ENCODE measurements around the gene DRD2.

Gene DRD2

DNA sequence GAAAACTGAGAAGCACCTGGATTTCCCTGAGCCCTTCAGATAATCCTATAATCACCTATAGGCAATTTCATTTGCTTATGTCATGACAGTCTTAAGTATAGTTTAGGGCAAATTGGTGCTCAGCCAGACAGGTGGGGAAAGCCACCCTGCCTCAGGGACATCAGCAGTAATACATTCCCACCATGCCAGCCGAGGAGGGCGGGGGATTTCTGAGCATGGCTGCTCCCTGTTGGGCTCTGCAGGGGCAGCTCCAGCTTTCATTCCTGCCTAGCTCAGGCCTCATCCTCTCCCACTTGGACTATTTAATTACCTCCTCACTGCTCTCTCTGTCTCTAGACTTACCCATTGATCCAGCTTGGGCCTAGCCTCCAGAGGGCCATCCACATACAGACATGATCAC is 9.0 kb upstream of the DRD2 start:
- DNase-seq (ENCODE audit: low read depth in 2 of 2): no peak

DNA sequence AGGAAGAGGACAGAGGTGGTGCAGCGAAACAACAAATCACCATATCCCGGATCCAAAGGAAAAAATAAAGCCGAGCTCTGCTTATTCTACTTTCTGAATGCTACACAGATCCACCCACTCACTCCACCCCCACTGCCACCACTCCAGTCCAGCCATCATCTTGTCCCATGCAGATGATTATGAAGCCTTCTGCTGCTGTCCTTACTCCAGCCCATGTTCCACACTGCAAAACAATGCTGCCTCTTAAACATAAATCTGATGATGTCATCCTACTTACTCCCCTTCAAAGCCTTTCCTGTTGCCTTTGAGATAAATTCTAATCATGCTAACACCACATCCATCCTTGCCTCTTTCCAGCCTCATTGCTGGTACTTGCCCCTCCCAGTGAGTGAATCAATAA is 6.5 kb upstream of the DRD2 start:
- no peak for DNase-seq (ENCODE audit: low read depth in 2 of 2)

DNA sequence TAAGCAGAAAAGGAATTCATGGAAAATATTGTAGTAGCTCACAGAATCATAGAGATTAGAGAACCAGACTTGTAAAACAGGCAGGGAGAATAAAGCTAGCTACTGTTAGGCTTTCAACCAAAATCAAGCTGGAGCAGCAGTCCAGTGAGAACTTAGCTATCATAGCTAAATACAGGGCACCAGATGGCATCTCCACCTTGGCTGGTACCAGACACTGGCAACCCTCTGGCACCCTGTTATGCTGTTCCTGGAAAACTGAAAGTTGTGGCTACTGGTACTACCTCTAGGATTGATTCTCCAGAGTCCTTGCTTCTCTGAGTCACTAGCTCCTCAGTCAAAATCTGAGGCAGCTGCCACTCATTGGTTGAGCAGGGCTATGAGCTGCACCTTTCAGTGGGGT is 6.0 kb upstream of the DRD2 start:
- no peak for DNase-seq (ENCODE audit: low read depth in 2 of 2)

DNA sequence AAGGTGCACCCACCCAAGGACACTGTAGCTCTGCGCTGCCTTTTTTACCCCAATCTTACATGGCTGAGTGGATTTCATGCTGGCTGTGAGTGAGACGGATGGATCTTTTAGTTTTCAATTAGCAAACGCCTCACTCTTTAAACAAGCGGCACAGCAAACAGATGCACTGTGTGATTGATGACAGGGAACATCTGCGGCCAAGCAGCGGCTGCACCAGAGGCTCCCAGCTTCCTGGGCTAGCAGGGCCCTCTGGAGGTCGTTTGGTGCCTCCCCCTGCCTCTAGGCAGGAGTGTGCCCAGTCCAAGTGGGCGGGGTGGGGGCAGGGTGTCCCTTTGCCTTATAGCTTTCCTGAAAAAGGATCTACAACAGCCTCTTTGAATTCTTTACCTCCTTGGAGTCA is 2.1 kb upstream of the DRD2 start:
- DNase-seq (ENCODE audit: low read depth in 2 of 2): no peak

DNA sequence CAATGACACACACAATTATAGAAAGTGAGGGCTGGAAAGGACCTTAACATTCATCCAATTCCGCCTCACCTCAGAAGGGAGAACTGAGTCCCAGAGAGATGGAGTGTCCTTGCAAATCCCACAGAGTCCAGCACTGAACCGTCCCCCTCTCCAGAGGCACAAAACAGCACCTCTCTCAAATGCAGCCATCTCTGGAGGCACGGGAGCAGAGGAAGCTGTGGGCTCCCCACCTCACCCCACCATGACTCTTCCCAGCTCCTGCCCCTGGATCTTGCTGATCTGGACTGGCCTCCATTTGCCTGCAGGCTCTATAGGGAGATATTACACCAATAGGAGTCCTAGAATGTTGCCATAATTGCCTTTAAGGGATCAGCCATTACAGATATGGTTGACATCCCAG is 1.4 kb upstream of the DRD2 start:
- DNase-seq (ENCODE audit: low read depth in 2 of 2): no peak

DNA sequence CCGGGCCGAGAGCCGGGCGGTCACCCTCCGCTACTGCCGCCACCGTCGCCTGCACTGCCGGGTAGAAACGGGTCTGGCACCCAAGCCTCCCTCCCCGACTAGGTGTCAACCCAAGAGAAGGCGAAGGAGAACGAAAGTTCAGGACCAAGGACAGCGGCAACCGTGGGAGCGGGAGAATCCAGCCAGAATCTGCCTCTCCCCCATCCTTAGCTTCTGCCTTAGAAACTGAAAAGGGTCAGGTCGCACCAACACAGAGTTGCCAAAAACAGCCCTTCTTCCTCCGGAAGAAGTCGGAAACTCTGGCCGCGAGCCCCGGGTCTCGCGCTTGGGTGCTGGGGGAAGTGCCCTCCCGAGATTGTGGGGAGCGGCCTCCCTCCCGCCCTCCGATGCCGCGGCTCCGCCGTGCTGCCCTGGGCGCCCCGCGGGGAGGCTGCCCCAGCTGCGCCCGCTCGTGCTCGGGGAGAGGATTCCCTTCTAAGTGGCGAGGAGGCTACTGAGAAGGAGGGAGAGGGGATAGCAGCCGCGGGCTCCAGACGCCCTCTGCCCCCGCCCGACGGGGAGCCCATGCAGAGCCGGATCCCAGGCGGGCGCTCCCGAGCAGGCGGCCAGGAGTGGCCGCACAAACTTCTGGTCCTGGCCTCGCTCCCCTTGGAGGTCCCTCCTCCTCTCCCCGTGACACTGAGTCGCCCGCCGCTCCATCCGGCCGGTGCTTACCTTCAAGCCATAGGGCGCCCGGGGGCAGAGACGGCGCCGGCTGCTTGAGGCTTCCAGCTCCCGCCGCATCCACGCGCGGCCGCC is 637 bp downstream of the DRD2 start:
- peak; percentile 33 to 57 for DNase-seq (ENCODE audit: low read depth in 2 of 2)

DNA sequence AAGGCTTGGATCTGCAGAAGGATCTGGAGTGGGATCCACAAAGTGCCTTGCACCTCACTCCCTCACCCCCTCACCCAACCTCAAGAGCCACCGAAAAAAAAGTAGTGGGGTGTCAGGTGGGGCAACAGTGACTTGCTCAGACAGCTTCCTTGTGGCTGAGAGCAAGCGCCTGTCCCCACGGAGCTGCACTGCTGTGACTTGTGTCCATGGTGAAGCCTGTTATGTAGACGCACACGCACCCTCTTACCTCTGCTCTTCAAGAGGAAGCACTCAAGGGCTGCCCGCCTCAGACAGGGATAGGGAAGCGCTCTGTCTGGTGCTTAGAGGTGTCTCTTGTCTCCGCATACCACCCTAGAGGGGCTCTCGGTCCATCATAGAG is 1.2 kb downstream of the DRD2 start:
- no peak for DNase-seq (ENCODE audit: low read depth in 2 of 2)

DNA sequence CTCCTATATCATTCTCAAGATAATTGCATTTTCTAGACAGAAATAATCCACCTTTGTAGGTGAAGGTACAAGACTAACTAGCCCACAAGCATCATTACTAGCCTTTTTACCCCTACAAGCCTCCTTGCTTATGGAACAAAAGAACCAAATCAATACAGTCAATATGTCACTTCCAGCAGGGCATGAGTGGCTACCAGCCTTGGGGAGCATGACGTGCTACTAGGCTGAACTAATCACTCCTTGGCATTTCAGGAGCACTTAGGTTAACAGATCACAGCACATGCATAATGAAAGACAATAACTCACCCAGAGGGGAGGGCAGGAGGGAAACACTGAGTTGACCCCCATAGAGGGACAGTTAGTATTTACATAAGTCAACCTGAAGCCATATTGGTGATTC is 2.7 kb downstream of the DRD2 start:
- DNase-seq (ENCODE audit: low read depth in 2 of 2): no peak

DNA sequence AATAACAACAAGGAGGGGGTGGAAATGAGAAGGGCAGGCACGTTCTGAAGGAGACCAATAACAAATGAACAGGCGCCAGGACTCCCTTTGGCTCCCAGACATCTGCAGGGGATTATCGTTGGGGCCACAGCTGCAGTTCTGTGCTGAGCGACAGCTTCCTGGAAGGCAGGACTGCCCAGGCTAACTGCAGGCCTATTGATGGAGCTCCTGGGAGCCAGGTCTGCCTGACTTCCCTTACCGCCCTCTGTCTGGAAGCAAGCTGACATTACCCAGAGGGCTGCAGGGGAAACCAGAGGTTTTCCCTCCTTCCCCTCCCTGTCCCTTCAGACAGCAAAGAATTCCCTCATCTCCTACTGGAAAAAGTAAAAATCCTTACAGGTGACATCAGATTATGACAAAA is 5.0 kb downstream of the DRD2 start:
- DNase-seq (ENCODE audit: low read depth in 2 of 2): no peak

DNA sequence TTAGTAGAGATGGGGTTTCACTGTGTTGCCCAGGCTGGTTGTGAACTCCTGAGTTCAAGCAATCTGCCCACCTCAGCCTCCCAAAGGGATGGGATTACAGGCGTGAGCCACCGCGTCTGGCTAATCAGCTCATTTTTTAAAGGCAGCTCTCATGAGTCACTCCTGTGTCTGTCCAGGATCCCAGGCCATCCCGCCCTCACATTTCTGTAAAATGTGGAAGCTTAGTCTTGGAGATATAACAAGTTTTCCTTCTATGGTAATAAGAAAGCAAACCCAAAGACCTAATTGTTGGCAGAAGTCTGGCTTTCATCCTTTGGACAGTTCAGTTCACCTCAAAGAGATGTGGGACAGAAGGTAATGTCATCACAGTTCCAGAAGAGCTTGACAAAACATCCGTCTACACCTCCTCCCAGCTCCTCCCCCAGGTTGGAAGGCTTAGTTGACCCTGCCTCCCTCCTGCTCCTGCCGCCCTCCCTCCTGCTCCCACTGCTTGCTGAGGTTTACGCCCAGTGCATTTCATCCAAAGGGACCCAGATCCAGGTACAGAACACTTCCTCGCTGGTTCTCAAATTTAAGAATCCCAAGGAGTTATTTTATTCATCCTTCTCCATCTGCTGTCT is 6.4 kb downstream of the DRD2 start:
- no peak for DNase-seq (ENCODE audit: low read depth in 2 of 2)

DNA sequence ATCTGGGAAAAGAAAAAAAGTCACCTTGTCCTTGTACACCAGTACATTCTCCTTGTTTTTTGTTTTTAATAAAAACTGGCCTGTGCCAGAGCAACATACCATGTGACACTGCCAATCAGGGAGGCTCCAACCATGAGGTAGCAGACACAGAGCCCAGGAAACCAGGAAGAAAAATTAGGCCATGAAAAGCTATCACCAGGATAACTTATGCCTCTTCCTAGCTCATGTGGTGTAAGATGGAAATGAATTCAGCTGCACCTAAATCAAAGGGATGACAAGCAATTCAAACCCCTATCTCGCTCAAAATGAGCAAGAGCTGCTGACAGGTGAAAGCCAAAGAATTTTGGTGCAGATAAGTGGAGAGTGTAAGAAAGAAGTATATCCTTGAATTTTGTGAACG is 7.7 kb downstream of the DRD2 start:
- no peak for DNase-seq (ENCODE audit: low read depth in 2 of 2)

DNA sequence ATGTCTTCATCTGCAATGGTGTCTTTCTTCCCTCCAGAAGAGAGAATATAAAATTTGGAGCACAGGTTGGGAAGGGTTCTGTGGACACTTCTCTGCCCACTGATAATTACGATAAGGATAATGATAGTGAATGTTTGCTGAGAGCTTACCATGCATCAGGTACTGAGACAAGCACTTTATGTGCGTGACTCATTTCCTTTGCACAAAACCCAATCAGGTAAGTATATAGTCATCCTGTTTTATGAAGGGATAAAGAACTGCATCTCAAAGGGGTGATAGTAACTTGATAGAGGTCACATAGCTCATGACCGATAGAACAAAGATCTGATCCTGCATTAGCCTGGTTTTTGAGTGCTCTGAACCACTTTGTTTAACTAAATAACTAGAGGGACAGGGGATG is 9.4 kb downstream of the DRD2 start:
- no peak for DNase-seq (ENCODE audit: low read depth in 2 of 2)

DNA sequence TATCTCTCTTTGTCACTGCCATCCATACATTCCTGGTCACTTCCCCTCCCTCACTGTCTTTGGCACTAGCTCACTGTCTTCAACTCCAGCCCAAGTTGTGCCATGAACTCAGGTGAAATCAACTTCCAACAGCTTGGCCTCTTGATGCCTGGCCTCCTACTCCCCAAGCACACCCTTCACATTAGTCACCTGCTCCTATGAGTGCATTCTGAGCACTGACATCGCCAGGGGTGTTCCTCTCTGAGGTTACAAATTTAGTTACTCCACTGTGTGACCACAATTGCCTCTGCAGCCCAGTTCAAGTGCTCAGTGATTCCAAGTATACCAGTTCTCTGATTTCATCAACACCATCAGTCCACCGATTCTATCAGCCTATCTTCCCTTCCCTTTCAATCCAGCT is 10.8 kb downstream of the DRD2 start:
- DNase-seq (ENCODE audit: low read depth in 2 of 2): no peak

DNA sequence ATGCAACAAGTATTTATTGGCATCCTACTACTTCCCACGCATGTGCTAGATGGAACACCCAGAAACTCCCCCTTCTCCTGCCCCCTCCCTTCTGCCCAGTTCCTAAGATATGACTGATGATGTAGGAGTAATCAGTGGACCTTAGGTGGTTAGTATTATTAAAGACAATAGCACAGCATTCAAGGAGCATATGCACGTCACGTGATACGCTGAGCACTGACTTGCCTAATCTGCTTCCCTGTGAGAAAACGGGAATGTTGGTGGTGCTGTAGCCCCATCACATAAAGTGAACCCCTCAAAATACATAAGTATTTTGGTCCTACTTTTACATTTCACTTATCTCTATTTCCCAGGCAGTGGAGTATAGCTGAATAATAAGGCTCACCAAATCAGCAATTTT is 12.4 kb downstream of the DRD2 start:
- no peak for DNase-seq (ENCODE audit: low read depth in 2 of 2)

DNA sequence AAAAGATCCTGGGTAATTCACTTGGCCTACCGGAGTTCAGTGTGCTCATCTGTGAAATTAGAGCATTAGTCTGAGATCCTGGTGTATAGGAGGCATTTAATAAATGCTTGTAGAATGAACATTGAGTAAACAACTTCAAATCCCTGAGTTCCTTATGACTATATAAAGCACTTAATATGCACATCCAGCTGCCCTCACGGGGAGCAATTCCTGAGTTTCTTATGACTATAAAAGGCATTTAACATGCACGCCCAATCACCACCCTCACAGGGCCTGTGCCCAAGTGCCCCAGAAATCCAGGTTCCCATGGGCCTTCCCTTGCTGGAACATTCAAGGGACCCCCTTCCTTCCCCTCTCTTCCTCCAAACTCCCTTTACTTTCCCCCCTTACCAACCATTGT is 13.6 kb downstream of the DRD2 start:
- DNase-seq (ENCODE audit: low read depth in 2 of 2): no peak

DNA sequence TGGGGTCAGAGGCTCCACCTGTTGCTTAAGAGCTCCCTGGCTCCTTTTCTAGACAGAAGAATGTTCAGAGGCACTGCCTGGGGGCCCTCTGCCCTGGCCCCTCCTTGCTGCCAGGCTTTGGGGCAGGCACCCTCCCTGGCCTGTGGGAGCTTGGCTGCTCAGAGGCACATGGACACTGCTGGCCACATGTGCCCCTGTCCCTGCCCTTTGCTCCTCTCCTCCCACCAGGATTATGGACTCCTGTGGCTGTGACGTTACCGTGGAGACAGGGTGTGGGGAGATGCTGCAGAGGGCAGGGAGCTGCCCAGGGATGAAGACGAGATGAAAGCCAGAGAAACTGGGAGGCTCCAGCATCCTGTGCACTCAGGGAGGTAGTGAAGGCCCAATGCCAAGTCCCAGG is 14.7 kb downstream of the DRD2 start:
- no peak for DNase-seq (ENCODE audit: low read depth in 2 of 2)

DNA sequence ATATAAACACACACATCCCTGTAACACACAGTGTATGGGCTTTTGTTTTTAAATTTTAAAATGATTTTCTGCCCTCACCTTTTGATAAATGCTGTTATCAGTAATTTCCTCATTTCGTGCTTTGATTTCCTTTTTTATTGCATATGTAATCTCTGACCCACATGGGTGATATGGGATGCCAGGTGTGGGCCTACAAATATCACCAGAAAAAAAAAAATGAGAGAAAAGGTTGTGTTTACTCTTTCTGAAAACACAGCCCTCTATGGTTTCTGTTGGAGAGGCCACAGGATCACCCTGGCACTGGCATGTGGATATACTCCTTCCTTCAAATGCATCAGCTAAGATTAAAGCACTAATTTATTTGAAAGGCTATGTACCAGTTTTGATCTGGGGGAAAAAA is 17.0 kb downstream of the DRD2 start:
- DNase-seq (ENCODE audit: low read depth in 2 of 2): no peak

DNA sequence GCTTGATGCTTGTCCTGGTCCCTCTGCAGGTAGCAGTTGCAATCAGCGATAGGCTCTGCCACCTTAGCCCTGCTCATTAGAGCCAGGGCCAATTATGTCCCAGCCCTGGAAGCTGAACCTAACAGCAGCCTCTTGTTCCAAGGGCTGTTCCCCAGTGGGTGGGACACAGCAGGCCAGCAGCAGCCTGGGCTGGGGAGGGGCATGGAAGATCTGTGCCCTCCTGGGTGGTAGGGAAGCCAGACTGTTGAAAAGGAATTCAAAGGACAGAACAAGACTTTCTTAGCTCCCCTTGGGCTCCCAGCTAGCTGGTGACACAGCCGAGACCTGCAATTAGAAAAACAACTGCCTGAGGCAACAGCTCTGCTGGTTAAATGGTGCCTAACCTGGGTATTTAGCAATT is 17.4 kb downstream of the DRD2 start:
- DNase-seq (ENCODE audit: low read depth in 2 of 2): no peak

DNA sequence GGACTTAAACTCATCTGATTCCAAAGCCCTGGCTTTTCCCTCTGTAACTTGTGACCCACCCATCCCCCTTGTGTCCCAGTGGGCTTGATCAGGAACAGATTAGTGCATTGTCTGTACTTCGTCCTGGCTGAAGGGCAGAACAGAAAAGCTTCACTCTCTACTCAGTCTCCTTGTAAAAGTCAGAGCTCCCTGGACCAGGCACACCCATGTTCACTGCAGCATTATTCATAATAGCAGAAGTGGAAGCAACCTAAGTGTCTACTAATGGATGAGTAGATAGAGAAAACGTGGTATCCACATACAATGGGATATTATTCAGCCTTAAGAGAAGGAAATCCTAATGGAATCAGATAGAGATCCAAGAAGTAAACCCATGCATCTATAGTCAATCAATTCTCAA is 20.7 kb downstream of the DRD2 start:
- DNase-seq (ENCODE audit: low read depth in 2 of 2): no peak

DNA sequence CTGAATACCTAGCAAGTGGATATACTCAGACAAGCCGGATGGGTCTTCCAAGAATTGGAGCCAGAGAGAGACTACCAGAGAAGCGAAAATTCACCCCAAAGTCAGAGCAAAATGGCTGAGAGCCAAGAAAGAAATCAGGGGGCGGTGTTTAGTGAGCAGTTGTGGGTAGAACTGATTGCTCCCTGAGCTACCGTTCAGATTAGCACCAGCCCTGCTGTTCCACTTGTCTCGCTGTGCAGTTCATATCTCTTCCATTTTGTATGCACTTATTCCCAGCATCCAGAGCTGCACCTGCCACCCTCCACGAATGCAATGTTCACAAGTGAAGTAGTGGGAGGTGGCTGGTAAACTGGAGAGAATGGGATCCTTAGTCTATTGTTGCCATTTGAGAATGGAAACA is 25.5 kb downstream of the DRD2 start:
- DNase-seq (ENCODE audit: low read depth in 2 of 2): no peak

DNA sequence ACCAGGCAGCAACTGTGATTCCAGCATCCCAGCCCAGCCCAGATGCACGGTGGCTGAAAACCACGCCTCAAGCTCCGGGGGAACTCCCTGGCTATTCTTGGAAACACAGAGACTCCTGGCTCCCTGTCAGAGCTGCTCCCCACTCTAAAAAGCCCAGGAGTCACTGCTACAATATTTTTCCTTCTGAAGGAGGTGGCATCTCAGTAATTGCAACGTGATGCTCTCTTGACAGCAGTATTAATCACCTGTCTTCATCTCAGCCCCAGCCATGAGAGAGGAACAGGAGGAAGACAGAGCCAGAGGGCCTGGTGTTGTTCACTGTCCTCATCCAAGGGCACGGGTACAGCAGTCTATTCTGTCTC is 26.9 kb downstream of the DRD2 start:
- DNase-seq (ENCODE audit: low read depth in 2 of 2): no peak

DNA sequence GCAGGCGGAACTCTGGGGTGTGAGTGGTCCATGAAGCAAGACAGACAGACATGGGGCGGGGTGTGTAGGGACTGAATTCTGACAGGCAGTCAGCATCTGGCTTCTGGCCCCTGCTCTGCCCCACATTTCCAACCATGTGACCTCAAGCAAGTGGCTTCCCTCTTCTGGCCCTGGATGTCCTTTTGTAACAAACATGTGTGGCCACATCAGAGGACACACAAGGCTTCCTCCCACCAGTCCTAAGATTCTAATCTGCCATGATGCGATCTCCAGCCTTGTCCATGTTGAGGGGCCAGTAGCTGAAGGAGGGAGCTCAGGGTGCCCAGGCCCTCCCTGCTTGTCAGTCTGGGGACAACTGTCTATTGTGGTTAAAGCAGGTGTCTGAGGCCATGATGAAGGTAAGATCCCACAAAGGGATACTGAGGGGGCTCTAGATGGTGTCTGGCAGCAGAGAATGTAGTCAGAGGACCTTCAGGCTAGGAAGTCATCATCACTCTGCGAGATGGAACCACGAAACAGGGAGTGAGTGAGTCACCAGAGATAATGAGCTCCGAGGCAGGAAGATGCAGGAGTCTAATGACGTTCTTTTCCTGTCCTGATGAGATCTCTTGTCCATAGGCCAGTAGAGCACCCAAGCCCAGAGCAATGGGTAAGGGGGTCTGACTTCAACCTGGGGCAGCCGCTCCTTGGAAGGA is 27.4 kb downstream of the DRD2 start:
- no peak for DNase-seq (ENCODE audit: low read depth in 2 of 2)

DNA sequence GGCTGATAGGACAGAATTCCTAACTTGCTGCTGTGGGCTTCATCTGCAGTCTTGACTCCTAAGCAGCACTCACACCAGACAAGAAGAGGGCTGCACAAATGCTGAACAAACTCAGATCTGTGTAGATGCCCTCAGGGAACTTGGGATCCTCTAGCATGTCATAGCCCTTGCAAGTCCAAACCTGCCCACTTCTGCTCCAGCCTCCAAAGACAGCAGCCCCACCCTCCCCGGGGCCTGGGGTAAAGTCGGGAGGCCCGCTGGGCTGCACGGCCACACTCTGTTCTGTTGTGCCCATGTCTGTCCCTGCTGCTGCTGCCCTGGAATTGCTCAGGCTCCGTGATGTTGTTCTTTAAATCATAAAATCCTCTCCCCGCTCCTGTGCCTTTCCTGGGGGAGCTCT is 28.3 kb downstream of the DRD2 start:
- DNase-seq (ENCODE audit: low read depth in 2 of 2): no peak
